Neural crest cell (in vitro differentiated cells): ENCODE measurements around the gene VPS39. TPM values are rescaled to one million over a fixed set of nuclear protein-coding genes. Genes with fewer than 3 reads are reported as not detected.

Experiments used
- DNase-seq: peaks from one replicate; pipeline ENCODE4 v3.0.0; 2021; ENCODE audit warnings: low read depth, mixed read lengths, low spot score
- H3K27ac Mint-ChIP-seq: one replicate; pipeline ENCODE4 v1.8.0; 2021; ENCODE audit warnings: mild to moderate bottlenecking, mixed read lengths; ENCODE audit not compliant: unreplicated experiment
- H3K27me3 Mint-ChIP-seq: 2 replicates; pipeline ENCODE4 v1.8.0; 2021; ENCODE audit warnings: low read depth, mild to moderate bottlenecking, mixed read lengths
- H3K36me3 Mint-ChIP-seq: 2 replicates; pipeline ENCODE4 v1.8.0; 2021; ENCODE audit warnings: low read depth, mild to moderate bottlenecking, mixed read lengths
- H3K4me1 Mint-ChIP-seq: 2 replicates; pipeline ENCODE4 v1.8.0; 2021; ENCODE audit warnings: mixed read lengths
- H3K4me3 Mint-ChIP-seq: one replicate; pipeline ENCODE4 v1.8.0; 2021; ENCODE audit warnings: mild to moderate bottlenecking, mixed read lengths
- H3K9me3 Mint-ChIP-seq: 2 replicates; pipeline ENCODE4 v1.8.0; 2021; ENCODE audit warnings: mixed read lengths
- CTCF ChIP-seq: fragments of 200-600 bp; sonication (generic); conservative IDR thresholded peaks from 2 replicates; pipeline ENCODE4 v1.5.0; 2021; ENCODE audit warnings: antibody characterized with exemption, mild to moderate bottlenecking
- total RNA-seq: library from RNA; stranded (reverse); gene quantifications from 2 replicates; pipeline ENCODE4 v1.2.1, GENCODE V29; 2021

The VPS39 gene
- total RNA-seq, 1 donor from 2014 or later, result 56.9 TPM

- TF ChIP-seq CTCF, result no peak
- H3K27me3 Mint-ChIP-seq, result no peaks in the 10 kb centered on the region
- peaks cover 4% of the 10 kb centered on the region for H3K4me1 Mint-ChIP-seq
- no peaks in the 10 kb centered on the region for H3K36me3 Mint-ChIP-seq
- H3K4me3 Mint-ChIP-seq, result no peak overlapping the region
- DNase-seq, result no peak
- no peak overlapping the region for H3K27ac Mint-ChIP-seq
- H3K9me3 Mint-ChIP-seq, result no peaks in the 10 kb centered on the region
Observed at GRCh38 chr15:42150219-42150970, 57.7 kb downstream of the VPS39 start.

GRCh38 chr15:42149493-42150218, 58.4 kb downstream of the VPS39 start:
- no peak for TF ChIP-seq CTCF
- no peak for DNase-seq
- Mint-ChIP-seq H3K27ac (no peak overlapping the region), H3K9me3 (no peaks in the 10 kb centered on the region), H3K36me3 (no peaks in the 10 kb centered on the region), H3K4me1 (peaks cover 4% of the 10 kb centered on the region), H3K4me3 (no peak overlapping the region), H3K27me3 (no peaks in the 10 kb centered on the region)

DNA sequence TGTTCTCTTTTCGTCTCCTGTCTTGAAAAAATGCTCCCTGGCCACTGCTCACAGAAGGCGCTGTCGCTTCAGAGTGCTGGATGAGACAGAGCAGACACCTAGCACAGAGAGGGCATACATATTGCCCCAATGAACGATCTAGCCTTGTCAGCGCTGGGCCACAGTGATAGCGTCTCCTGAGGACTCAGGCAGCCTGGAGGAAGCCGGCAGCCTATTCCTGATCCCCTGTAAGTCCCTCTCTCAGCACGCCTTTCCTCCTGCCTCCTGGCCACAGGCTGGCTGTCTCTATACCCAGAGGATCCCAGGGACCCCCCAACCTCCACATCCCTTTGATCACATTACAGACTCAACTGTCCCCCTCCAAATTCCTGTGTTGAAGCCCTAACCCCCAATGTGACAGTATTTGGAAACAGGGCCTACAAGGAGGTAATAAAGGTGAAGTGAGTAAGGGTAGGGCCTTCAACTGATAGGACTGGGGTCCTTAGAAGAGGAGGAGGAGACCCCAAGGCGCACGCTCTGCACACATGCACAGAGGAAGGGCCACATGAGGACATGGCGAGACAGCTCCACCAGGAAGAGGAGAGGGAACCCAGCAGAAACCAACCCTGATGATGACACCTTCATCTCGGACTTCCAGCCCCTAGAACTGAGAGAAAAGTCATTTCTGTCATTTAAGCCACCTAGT, 59.2 kb downstream of the VPS39 start:
- no peaks in the 10 kb centered on the region for H3K36me3 Mint-ChIP-seq
- DNase-seq, result no peak
- TF ChIP-seq CTCF, result no peak
- peaks cover 4% of the 10 kb centered on the region for H3K4me1 Mint-ChIP-seq
- H3K4me3 Mint-ChIP-seq, result no peak overlapping the region
- H3K9me3 Mint-ChIP-seq, result no peaks in the 10 kb centered on the region
- H3K27ac Mint-ChIP-seq, result no peak overlapping the region
- no peaks in the 10 kb centered on the region for H3K27me3 Mint-ChIP-seq

DNA sequence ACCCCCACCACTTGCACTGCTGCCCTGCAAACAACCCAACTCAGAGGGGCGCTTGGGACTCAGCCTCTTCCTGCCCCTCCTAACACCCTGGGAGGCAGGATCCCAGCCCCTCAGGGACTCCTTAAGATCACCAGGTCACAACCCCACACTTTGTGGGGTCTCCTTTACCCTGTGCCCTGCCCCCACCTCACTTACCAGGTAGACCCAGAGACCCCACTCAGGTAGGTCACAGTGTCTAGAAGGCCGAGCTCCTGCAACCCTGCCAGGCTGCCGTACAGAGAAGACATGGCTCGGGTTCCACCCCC, 60.7 kb downstream of the VPS39 start:
- Mint-ChIP-seq H3K4me1 (peaks cover 4% of the 10 kb centered on the region), H3K4me3 (no peak overlapping the region), H3K27ac (no peak overlapping the region), H3K36me3 (no peaks in the 10 kb centered on the region), H3K9me3 (no peaks in the 10 kb centered on the region), H3K27me3 (no peaks in the 10 kb centered on the region)
- TF ChIP-seq CTCF, result no peak
- DNase-seq, result no peak

DNA sequence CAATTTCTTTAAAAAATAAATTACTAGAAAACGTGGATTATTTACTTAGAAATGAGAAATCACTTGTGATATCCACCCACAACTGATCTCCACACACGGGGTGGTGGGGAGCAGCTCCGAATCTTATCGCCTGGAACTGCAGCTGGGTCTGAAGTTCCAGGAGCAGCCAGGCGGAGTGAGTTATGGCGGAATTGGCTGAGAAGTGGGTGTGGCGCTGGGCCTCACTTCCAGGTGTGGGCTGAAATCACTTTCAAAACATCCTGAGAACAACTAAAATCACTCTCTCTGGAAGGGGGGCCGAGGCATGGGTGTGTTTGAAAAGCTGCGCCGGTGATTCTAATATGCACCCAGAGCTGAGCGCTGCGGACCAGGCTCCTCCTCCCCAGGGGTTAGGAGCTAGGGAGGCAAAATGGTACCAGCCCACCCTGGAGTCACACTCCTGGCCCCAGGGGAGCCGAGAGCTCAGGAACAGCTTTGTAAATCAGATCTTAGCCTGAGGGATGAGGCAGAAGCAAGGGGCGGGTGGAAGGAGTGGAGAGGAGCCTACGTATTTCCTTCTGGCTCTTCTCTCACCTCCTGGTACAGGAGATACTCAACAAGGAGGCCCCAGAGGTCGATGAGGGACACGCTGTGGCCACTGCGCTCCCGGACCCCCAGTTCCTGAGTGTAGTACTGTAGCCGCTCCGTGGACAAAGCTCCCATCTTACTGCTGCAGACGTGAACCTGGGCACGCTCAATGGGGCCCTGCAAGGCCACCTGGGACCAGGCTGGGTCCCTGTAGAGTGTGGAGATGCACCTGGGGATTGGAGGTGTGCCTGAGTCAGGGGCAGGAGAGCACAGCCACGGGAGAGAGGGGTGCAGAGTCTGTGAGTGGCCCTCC, 61.3 kb downstream of the VPS39 start:
- no peak for DNase-seq
- H3K4me1 Mint-ChIP-seq, result peaks cover 4% of the 10 kb centered on the region

More for the DNA sequence above, 61.3 kb downstream of the VPS39 start:
- no peak overlapping the region for H3K4me3 Mint-ChIP-seq
- H3K9me3 Mint-ChIP-seq, result no peaks in the 10 kb centered on the region
- TF ChIP-seq CTCF, result no peak
- H3K27me3 Mint-ChIP-seq, result no peaks in the 10 kb centered on the region
- H3K27ac Mint-ChIP-seq, result no peak overlapping the region
- no peaks in the 10 kb centered on the region for H3K36me3 Mint-ChIP-seq
